Gastroesophageal sphincter (tissue), 4 donors: ENCODE data around the gene ZNRD2. TPM values are rescaled to one million over a fixed set of nuclear protein-coding genes. Genes with fewer than 3 reads are reported as not detected.

ENCODE experiments used
- ATAC-seq: fragments of 150-250 bp; one replicate; pipeline ENCODE4 v1.9.1; 2016; ENCODE audit warnings: mild to moderate bottlenecking, moderate library complexity
- H3K27ac ChIP-seq, 4 donors: fragments of 200-600 bp; sonication (generic) in 3 of 4; 1 replicate in 3 of 4; 2 replicates in 1 of 4; pipeline ENCODE4 v1.5.1; 2016 to 2019
- H3K27me3 ChIP-seq: fragments of 200-600 bp; sonication (generic); one replicate; pipeline ENCODE4 v1.5.1; 2019
- H3K36me3 ChIP-seq, 2 donors: fragments of 200-600 bp; sonication (generic); one replicate each; pipeline ENCODE4 v1.5.1; 2019; ENCODE audit warnings: control low read depth in 1 of 2
- H3K4me1 ChIP-seq, 3 donors: fragments of 200-600 bp; sonication (generic); 1 replicate in 2 of 3; 2 replicates in 1 of 3; pipeline ENCODE4 v1.5.1; 2016 to 2019; ENCODE audit warnings: control low read depth in 2 of 3
- H3K4me3 ChIP-seq, 2 donors: fragments of 200-600 bp; sonication (generic); one replicate each; pipeline ENCODE4 v1.5.1; 2019; ENCODE audit warnings: mild to moderate bottlenecking in 1 of 2, moderate library complexity in 1 of 2
- H3K9me3 ChIP-seq, 3 donors: fragments of 200-600 bp; sonication (generic); one replicate each; pipeline ENCODE4 v1.5.1; 2017 to 2019; ENCODE audit warnings: control low read depth in 2 of 3
- CTCF ChIP-seq, 4 experiments: fragments of 200-600 bp in 2 of 4; fragments of 450-650 bp in 2 of 4; sonication (generic) in 1 of 4; IDR thresholded peaks; one replicate each; pipeline ENCODE4 v1.5.1; 2017 to 2019; ENCODE audit warnings: antibody characterized with exemption in 4 of 4, mild to moderate bottlenecking in 2 of 4, moderate library complexity in 2 of 4
- EP300 ChIP-seq: sonication (generic); formaldehyde crosslinking; IDR thresholded peaks from one replicate; pipeline ENCODE4 v1.6.1; 2017; ENCODE audit warnings: antibody characterized with exemption, mild to moderate bottlenecking
- POLR2A ChIP-seq, 2 donors: fragments of 450-650 bp; IDR thresholded peaks; one replicate each; pipeline ENCODE4 v1.6.1; 2017; ENCODE audit warnings: antibody characterized with exemption in 2 of 2, mild to moderate bottlenecking in 2 of 2, moderate library complexity in 1 of 2
- POLR2AphosphoS5 ChIP-seq: sonication (generic); formaldehyde crosslinking; IDR thresholded peaks from one replicate; pipeline ENCODE4 v1.6.1; 2017; ENCODE audit warnings: antibody characterized with exemption
- WGBS, 2 donors: methylation state at CpG; one replicate each; pipeline ENCODE4 v1.1.5; 2018; ENCODE audit warnings: low coverage in 1 of 2; 5-methylcytosine and 5-hydroxymethylcytosine counted together
- total RNA-seq, 4 donors: library from RNA; depleted of rRNA; stranded (reverse); fragments of >200 nt; gene quantifications; one replicate each; pipeline ENCODE4 v1.1.0, GENCODE V29; 2016

The ZNRD2 gene
- total RNA-seq, 4 donors from 2014 or later: 38.4 to 73.5 (median 43.5) TPM

DNA sequence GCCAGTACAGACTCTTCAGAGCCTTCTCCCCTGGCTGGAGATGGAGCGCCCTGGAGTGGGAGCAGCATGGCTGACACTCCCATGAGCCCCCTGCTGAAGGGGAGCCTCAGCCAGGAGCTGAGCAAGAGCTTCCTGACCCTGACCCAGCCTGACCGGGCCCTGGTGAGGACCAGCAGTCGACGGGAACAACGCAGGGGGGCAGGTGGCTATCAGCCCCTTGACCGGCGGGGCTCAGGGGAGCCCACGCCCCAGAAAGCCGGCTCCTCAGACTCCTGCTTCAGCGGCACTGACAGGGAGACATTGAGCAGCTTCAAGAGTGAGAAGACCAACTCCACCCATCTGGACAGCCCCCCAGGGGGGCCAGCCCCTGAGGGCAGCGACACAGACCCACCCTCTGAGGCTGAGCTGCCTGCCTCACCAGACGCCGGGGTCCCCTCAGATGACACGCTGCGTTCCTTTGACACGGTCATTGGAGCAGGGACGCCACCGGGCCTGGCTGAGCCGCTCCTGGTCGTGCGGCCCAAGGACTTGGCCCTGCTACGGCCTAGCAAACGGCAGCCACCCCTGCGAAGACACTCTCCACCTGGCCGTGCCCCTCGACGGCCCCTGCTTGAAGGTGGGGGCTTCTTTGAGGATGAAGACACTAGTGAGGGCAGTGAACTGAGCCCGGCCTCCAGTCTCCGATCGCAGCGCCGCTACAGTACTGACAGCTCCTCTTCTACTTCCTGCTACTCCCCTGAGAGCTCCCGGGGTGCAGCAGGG is 47.9 kb downstream of the ZNRD2 start:
- TF ChIP-seq POLR2AphosphoS5 (no peak), CTCF (IDR thresholded peaks at IDR 0.05) (no peak)
- Histone ChIP-seq H3K4me1 (peaks cover 0 to 32% (median 13%) of the 10 kb centered on the region in 3 donors), H3K9me3 (no peaks in the 10 kb centered on the region), H3K27me3 (no peaks in the 10 kb centered on the region), H3K36me3 (peaks cover 0 to 64% of the 10 kb centered on the region in 2 donors), H3K27ac (no peak overlapping the region), H3K4me3 (no peak overlapping the region)
- no peak for ATAC-seq
- no CpG with 5 or more reads among the region's 33 CpGs for WGBS, 2 donors

DNA sequence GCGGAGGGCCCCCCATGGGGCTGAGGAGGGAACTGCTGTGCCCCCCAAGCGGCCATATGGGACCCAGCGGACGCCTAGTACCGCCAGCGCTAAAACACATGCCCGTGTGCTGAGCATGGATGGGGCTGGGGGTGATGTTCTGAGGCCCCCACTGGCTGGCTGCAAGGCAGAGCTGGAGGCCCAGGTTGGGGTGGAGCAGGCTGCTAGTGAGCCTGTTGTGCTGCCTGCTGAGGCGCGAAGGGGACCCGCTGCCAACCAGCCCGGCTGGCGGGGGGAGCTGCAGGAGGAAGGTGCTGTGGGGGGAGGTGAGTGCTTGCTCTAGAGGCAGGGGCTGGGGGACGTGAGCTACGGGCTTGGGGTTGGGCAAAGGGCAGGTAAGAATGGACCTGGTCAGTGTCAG is 48.5 kb downstream of the ZNRD2 start:
- Histone ChIP-seq H3K4me3 (no peak overlapping the region), H3K36me3 (peaks cover 0 to 69% of the 10 kb centered on the region in 2 donors), H3K27me3 (no peaks in the 10 kb centered on the region), H3K27ac (no peak overlapping the region), H3K4me1 (peaks cover 0 to 27% (median 11%) of the 10 kb centered on the region in 3 donors), H3K9me3 (no peaks in the 10 kb centered on the region)
- ATAC-seq: no peak
- WGBS, 2 donors: no CpG with 5 or more reads among the region's 14 CpGs
- no peak for TF ChIP-seq EP300
- no peak for TF ChIP-seq POLR2A (IDR thresholded peaks at IDR 0.05)
- TF ChIP-seq POLR2AphosphoS5: no peak
- no peak for TF ChIP-seq CTCF (IDR thresholded peaks at IDR 0.05)

GRCh38 chr11:65619281-65619928 is 49.1 kb downstream of the ZNRD2 start:
- TF ChIP-seq EP300: no peak
- no peak for TF ChIP-seq POLR2A (IDR thresholded peaks at IDR 0.05)
- no peak for TF ChIP-seq CTCF (IDR thresholded peaks at IDR 0.05)
- no peak for TF ChIP-seq POLR2AphosphoS5
- Histone ChIP-seq H3K36me3 (peaks cover 0 to 76% of the 10 kb centered on the region in 2 donors), H3K27ac (no peak overlapping the region), H3K4me3 (no peak overlapping the region), H3K27me3 (no peaks in the 10 kb centered on the region), H3K9me3 (no peaks in the 10 kb centered on the region), H3K4me1 (peaks cover 0 to 27% (median 11%) of the 10 kb centered on the region in 3 donors)
- no peak for ATAC-seq
- WGBS, 2 donors: 88 to 100% methylated on average over 1 to 6 of the region's 29 CpGs

GRCh38 chr11:65620666-65621065 is 50.4 kb downstream of the ZNRD2 start:
- no CpG with 5 or more reads among the region's 19 CpGs for WGBS, 2 donors
- no peak for ATAC-seq
- H3K9me3 ChIP-seq: no peaks in the 10 kb centered on the region
- no peaks in the 10 kb centered on the region for H3K27me3 ChIP-seq
- TF ChIP-seq POLR2A (IDR thresholded peaks at IDR 0.05) (no peak), EP300 (no peak), CTCF (IDR thresholded peaks at IDR 0.05) (no peak)
- no peak overlapping the region for H3K4me3 ChIP-seq
- H3K4me1 ChIP-seq: peaks cover 0 to 29% (median 11%) of the 10 kb centered on the region in 3 donors
- H3K36me3 ChIP-seq: peaks cover 0 to 88% of the 10 kb centered on the region in 2 donors
- H3K27ac ChIP-seq: no peak overlapping the region

DNA sequence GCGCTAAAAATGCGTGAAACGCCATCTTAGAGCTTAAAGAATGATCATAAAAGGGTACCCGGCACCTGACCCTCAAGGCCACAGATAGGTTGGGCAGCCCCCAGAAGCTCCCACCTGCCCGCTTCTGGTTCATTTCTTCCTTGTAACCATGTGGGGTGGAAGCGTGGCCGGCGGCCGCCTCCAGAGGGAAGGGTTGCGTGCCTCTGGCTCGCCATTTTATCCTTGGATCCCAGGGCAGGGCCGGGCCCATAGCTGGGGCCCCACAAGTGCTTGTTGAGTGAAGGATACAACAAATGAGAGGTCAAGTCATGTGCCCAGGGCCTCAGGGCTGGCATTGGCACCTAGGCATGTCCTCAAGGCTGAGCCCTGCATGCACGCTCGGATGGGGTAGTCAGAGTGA is 51.2 kb downstream of the ZNRD2 start:
- peaks cover 0 to 31% (median 9%) of the 10 kb centered on the region in 3 donors for H3K4me1 ChIP-seq
- TF ChIP-seq CTCF (IDR thresholded peaks at IDR 0.05): no peak
- no peak for TF ChIP-seq POLR2AphosphoS5
- no peak for TF ChIP-seq EP300
- WGBS, 2 donors: 89 to 92% methylated on average over 2 to 7 of the region's 14 CpGs
- H3K27me3 ChIP-seq: no peaks in the 10 kb centered on the region
- ATAC-seq: no peak
- H3K36me3 ChIP-seq: peaks cover 0 to 96% of the 10 kb centered on the region in 2 donors
- H3K9me3 ChIP-seq: no peaks in the 10 kb centered on the region
- no peak overlapping the region for H3K4me3 ChIP-seq
- no peak overlapping the region for H3K27ac ChIP-seq
